H1 (cell line): ENCODE data around the gene PEPD. TPM values are rescaled to one million over a fixed set of nuclear protein-coding genes. Genes with fewer than 3 reads are reported as not detected.

Source experiments
- CTCF ChIA-PET: fragments of 300-600 bp; sonication (Branson Sonifier 250); formaldehyde crosslinking; loops from one replicate; lab custom pipeline; 2021; ENCODE audit not compliant: partially characterized antibody; lab: Charles Lee
- POLR2A ChIA-PET: fragments of 300-600 bp; sonication (Branson Sonifier 250); formaldehyde crosslinking; loops from one replicate; lab custom pipeline; 2021; ENCODE audit warnings: inconsistent platforms; ENCODE audit not compliant: partially characterized antibody; lab: Charles Lee
- DNase-seq, 2 experiments: peaks; one replicate each; pipeline versions ENCODE4 v3.0.0 to v3.0.0-alpha.2; 2010 to 2022; ENCODE audit warnings: low spot score in 2 of 2, low read depth in 1 of 2, mixed read lengths in 1 of 2
- FAIRE-seq: peaks from 2 replicates; lab custom pipeline; 2011; peaks lifted over from hg19 to GRCh38; lab: Jason Lieb, UNC
- H2AFZ ChIP-seq: 2 replicates; pipeline ENCODE4 v1.8.1; 2012; ENCODE audit warnings: low read length, inconsistent platforms
- H2AK5ac ChIP-seq: 2 replicates; pipeline ENCODE4 v1.6.1; 2013; ENCODE audit warnings: low read depth, low read length
- H2BK120ac ChIP-seq: replicated peaks from 2 replicates; pipeline ENCODE3; 2013; ENCODE audit warnings: low read depth, low read length, inconsistent platforms
- H2BK12ac ChIP-seq: 2 replicates; pipeline ENCODE4 v1.6.1; 2013; ENCODE audit warnings: low read depth, low read length
- H2BK15ac ChIP-seq: 2 replicates; pipeline ENCODE4 v1.6.1; 2013; ENCODE audit warnings: low read length
- H2BK20ac ChIP-seq: 2 replicates; pipeline ENCODE4 v1.6.1; 2013; ENCODE audit warnings: low read length
- H2BK5ac ChIP-seq: 2 replicates; pipeline ENCODE4 v1.6.1; 2013; ENCODE audit warnings: low read depth, low read length
- H3K14ac ChIP-seq: 2 replicates; pipeline ENCODE4 v1.6.1; 2013; ENCODE audit warnings: inconsistent platforms; ENCODE audit not compliant: insufficient read length
- H3K18ac ChIP-seq: 2 replicates; pipeline ENCODE4 v1.6.1; 2013; ENCODE audit warnings: low read length; ENCODE audit errors: extremely low read depth
- H3K23ac ChIP-seq: 2 replicates; pipeline ENCODE4 v1.6.1; 2013; ENCODE audit warnings: inconsistent platforms; ENCODE audit not compliant: insufficient read length
- H3K23me2 ChIP-seq: 2 replicates; pipeline ENCODE4 v1.6.1; 2013; ENCODE audit warnings: low read depth, low read length
- H3K27ac ChIP-seq: 2 replicates; pipeline ENCODE4 v1.6.1; 2011; ENCODE audit warnings: low read depth, low read length, inconsistent platforms
- H3K27me3 ChIP-seq, 4 experiments: replicated peaks in 1 of 4; 1 replicate in 1 of 4; 2 replicates in 3 of 4; pipeline versions ENCODE4 v1.6.1 to v1.8.1; 2011 to 2013; ENCODE audit warnings: low read length in 3 of 4, mild to moderate bottlenecking in 3 of 4, inconsistent platforms in 2 of 4, mixed read lengths in 2 of 4, moderate library complexity in 1 of 4; ENCODE audit not compliant: control insufficient read depth in 3 of 4, insufficient read depth in 3 of 4; ENCODE audit errors: extremely low read depth in 1 of 4
- H3K36me3 ChIP-seq, 4 experiments: 2 replicates each; pipeline versions ENCODE4 v1.6.1 to v1.8.1; 2011 to 2013; ENCODE audit warnings: mild to moderate bottlenecking in 4 of 4, low read length in 3 of 4, moderate library complexity in 2 of 4, control low read depth in 1 of 4, inconsistent platforms in 1 of 4; ENCODE audit not compliant: insufficient read depth in 4 of 4, control insufficient read depth in 2 of 4
- H3K4ac ChIP-seq: replicated peaks from 2 replicates; pipeline ENCODE3; 2013; ENCODE audit warnings: low read length, low read depth, mixed read lengths, inconsistent platforms; ENCODE audit not compliant: insufficient read length
- H3K4me1 ChIP-seq, 4 experiments: replicated peaks in 1 of 4; 1 replicate in 1 of 4; 2 replicates in 3 of 4; pipeline versions ENCODE4 v1.6.1 to v1.8.1; 2011 to 2013; ENCODE audit warnings: low read length in 3 of 4, inconsistent platforms in 2 of 4, mixed read lengths in 1 of 4; ENCODE audit not compliant: insufficient read depth in 4 of 4, control insufficient read depth in 3 of 4
- H3K4me2 ChIP-seq, 2 experiments: 2 replicates each; pipeline versions ENCODE4 v1.6.1 to v1.8.1; 2011 to 2013; ENCODE audit warnings: low read depth in 2 of 2, low read length in 2 of 2, control low read depth in 1 of 2, inconsistent platforms in 1 of 2, mild to moderate bottlenecking in 1 of 2; ENCODE audit not compliant: insufficient read depth in 1 of 2
- H3K4me3 ChIP-seq, 4 experiments: fragments of 200-600, 300-600 bp in 1 of 4; sonication (generic), shearing (Covaris generic), sonication (Bioruptor Twin) in 1 of 4; 2 replicates each; pipeline versions ENCODE4 v1.5.1 to v1.8.1; 2011 to 2016; ENCODE audit warnings: low read length in 4 of 4, low read depth in 3 of 4, control low read depth in 2 of 4, inconsistent platforms in 2 of 4, mild to moderate bottlenecking in 2 of 4, mixed read lengths in 1 of 4, moderate library complexity in 1 of 4; ENCODE audit not compliant: insufficient read depth in 2 of 4; ENCODE audit errors: extremely low read depth in 1 of 4
- H3K56ac ChIP-seq: replicated peaks from 2 replicates; pipeline ENCODE3; 2013; ENCODE audit warnings: low read depth, mild to moderate bottlenecking, mixed read lengths, low read length, inconsistent platforms; ENCODE audit not compliant: insufficient read length
- H3K79me1 ChIP-seq: 2 replicates; pipeline ENCODE4 v1.6.1; 2013; ENCODE audit warnings: low read depth, low read length, control low read depth
- H3K79me2 ChIP-seq, 2 experiments: 2 replicates each; pipeline versions ENCODE4 v1.6.1 to v1.8.1; 2012 to 2013; ENCODE audit warnings: low read length in 2 of 2, mild to moderate bottlenecking in 2 of 2, inconsistent platforms in 1 of 2; ENCODE audit not compliant: insufficient read depth in 2 of 2, control insufficient read depth in 1 of 2
- H3K9ac ChIP-seq, 4 experiments: replicated peaks in 1 of 4; 1 replicate in 1 of 4; 2 replicates in 3 of 4; pipeline versions ENCODE4 v1.6.1 to v1.8.1; 2011 to 2013; ENCODE audit warnings: low read depth in 3 of 4, low read length in 3 of 4, control low read depth in 2 of 4, mild to moderate bottlenecking in 2 of 4, moderate library complexity in 2 of 4, inconsistent platforms in 1 of 4; ENCODE audit errors: extremely low read depth in 1 of 4
- H3K9me3 ChIP-seq, 2 experiments: 2 replicates each; pipeline versions ENCODE4 v1.6.1 to v1.8.1; 2012 to 2013; ENCODE audit warnings: mild to moderate bottlenecking in 2 of 2, moderate library complexity in 2 of 2, control low read depth in 1 of 2, inconsistent platforms in 1 of 2, low read depth in 1 of 2, low read length in 1 of 2, mixed read lengths in 1 of 2; ENCODE audit not compliant: insufficient read depth in 2 of 2
- H4K20me1 ChIP-seq, 2 experiments: replicated peaks in 1 of 2; 2 replicates each; pipeline versions ENCODE3 to v1.8.1; 2011 to 2013; ENCODE audit warnings: inconsistent platforms in 2 of 2, low read length in 2 of 2, mild to moderate bottlenecking in 1 of 2; ENCODE audit not compliant: insufficient read depth in 2 of 2, control insufficient read depth in 1 of 2
- H4K5ac ChIP-seq: 2 replicates; pipeline ENCODE4 v1.6.1; 2013; ENCODE audit warnings: low read length, low read depth, mixed read lengths, inconsistent platforms; ENCODE audit not compliant: insufficient read length
- H4K8ac ChIP-seq: 2 replicates; pipeline ENCODE4 v1.8.0; 2013; ENCODE audit warnings: mild to moderate bottlenecking, moderate library complexity, low read length, inconsistent platforms; ENCODE audit not compliant: insufficient read depth; ENCODE audit errors: extremely low read depth
- H4K91ac ChIP-seq: replicated peaks from 2 replicates; pipeline ENCODE3; 2013; ENCODE audit warnings: low read length, mixed read lengths, inconsistent platforms; ENCODE audit not compliant: insufficient read length
- ASH2L ChIP-seq: fragments of 200-600, 300-600 bp; sonication (generic); IDR thresholded peaks from one replicate; pipeline ENCODE4 v1.7.1; 2017; ENCODE audit warnings: low read length
- EZH2 ChIP-seq: fragments of 200-600 bp; sonication (generic); IDR thresholded peaks from 2 replicates; pipeline ENCODE4 v1.7.1; 2012; ENCODE audit warnings: low read depth, mild to moderate bottlenecking, moderate library complexity, low read length, inconsistent platforms; ENCODE audit not compliant: severe bottlenecking
- HDAC2 ChIP-seq, 2 experiments: fragments of 300-600 bp in 1 of 2; sonication (generic) in 1 of 2; IDR thresholded peaks; 2 replicates each; pipeline ENCODE4 v1.6.1; 2011 to 2012; ENCODE audit warnings: low read depth in 2 of 2, low read length in 2 of 2, mild to moderate bottlenecking in 2 of 2, moderate library complexity in 2 of 2, borderline replicate concordance in 1 of 2, inconsistent platforms in 1 of 2
- KDM4A ChIP-seq: IDR thresholded peaks from one replicate; pipeline ENCODE4 v1.7.1; 2012; ENCODE audit warnings: low read depth, mild to moderate bottlenecking, moderate library complexity, low read length, inconsistent platforms; ENCODE audit not compliant: severe bottlenecking
- MAX ChIP-seq: IDR thresholded peaks from 2 replicates; pipeline ENCODE4 v1.6.1; 2012; ENCODE audit warnings: inconsistent platforms
- NANOG ChIP-seq: IDR thresholded peaks from 2 replicates; pipeline ENCODE4 v1.6.1; 2011; ENCODE audit warnings: low read length, low read depth, mild to moderate bottlenecking, inconsistent platforms; ENCODE audit not compliant: insufficient read depth, poor library complexity, severe bottlenecking
- POLR2AphosphoS5 ChIP-seq: IDR thresholded peaks from 2 replicates; pipeline ENCODE4 v1.6.1; 2011; ENCODE audit warnings: low read depth, low read length
- POU5F1 ChIP-seq: IDR thresholded peaks from 2 replicates; pipeline ENCODE4 v1.6.1; 2011; ENCODE audit warnings: low read depth, mild to moderate bottlenecking, low read length, moderate library complexity
- RFX5 ChIP-seq: IDR thresholded peaks from 2 replicates; pipeline ENCODE4 v1.6.1; 2011; ENCODE audit warnings: low read depth, low read length, improper control_type of control experiment, borderline replicate concordance
- WGBS, 2 experiments: shearing (Covaris generic) in 1 of 2; methylation state at CpG; one replicate each; pipeline versions ENCODE4 v1.1.6 to v1.1.7; 2013 to 2015; ENCODE audit warnings: low lambda C conversion rate in 2 of 2, mixed read lengths in 2 of 2, inconsistent platforms in 1 of 2, low coverage in 1 of 2, missing lambda C conversion rate in 1 of 2; ENCODE audit not compliant: insufficient replicate concordance in 2 of 2, insufficient coverage in 1 of 2, insufficient read length in 1 of 2; ENCODE audit errors: extremely low coverage in 1 of 2, missing lambda C conversion rate in 1 of 2; 5-methylcytosine and 5-hydroxymethylcytosine counted together
- polyA plus RNA-seq, 7 experiments: library from polyadenylated mRNA; depleted of rRNA in 3 of 7; stranded (reverse) in 5 of 7; unstranded in 2 of 7; fragments of >200 nt in 5 of 7; fragments of 200-250 nt in 2 of 7; gene quantifications; 1 replicate in 5 of 7; 2 replicates in 1 of 7; 4 replicates in 1 of 7; pipeline versions ENCODE4 v1.2.1 to v1.2.3, GENCODE V29; 2011 to 2013; ENCODE audit warnings: missing spikeins in 2 of 7, mixed read lengths in 2 of 7
- total RNA-seq: library from RNA; stranded (reverse); fragmentation: NEBNext Ultra II Directional; extraction: Animal tissue kit (Norgen Biotek cat#: 25700); gene quantifications from 2 replicates; pipeline ENCODE4 v1.2.1, GENCODE V29; 2021
- TF ChIP-seq, protein P1 (sequence below): IDR thresholded peaks from 2 replicates; pipeline ENCODE4 v1.6.1; 2012; ENCODE audit warnings: inconsistent platforms

Gene PEPD
- total and polyA plus RNA-seq, 2 of the 8 experiments (the other 6 are each of a cell fraction or from before 2014, with no cell fraction given), result 84.1 to 178 TPM

GRCh38 chr19:33444562-33445441 is 76.8 kb downstream of the PEPD start:
- CTCF ChIA-PET, result interaction anchor here (0.9 to 1.1 kb wide), 2 partner anchors 9 to 14 kb away, joined by 3 read pairs; no protein-coding TSS in a partner anchor
- H2AK5ac ChIP-seq, result no peak overlapping the region
- no peak overlapping the region for H3K14ac ChIP-seq
- H3K18ac ChIP-seq, result no peak overlapping the region
- H2BK15ac ChIP-seq, result no peak overlapping the region
- H2BK20ac ChIP-seq, result no peak overlapping the region
- no peaks in the 10 kb centered on the region for H3K79me1 ChIP-seq
- no peak overlapping the region for H3K9ac ChIP-seq
- POLR2A ChIA-PET, result interaction anchor here (0.7 kb wide), 1 partner anchor 24 kb away, joined by 3 read pairs; no protein-coding TSS in a partner anchor
- H3K23ac ChIP-seq, result no peak overlapping the region
- no peak overlapping the region for H4K8ac ChIP-seq
- H3K4me1 ChIP-seq, result no peaks in the 10 kb centered on the region
- no peak overlapping the region for H2AFZ ChIP-seq
- peaks cover 0 to 7% of the 10 kb centered on the region in 2 experiments for H4K20me1 ChIP-seq
- 86% methylated on average over 12 of the region's 12 CpGs; no CpG with 5 or more reads in 1 of the 2 experiments for WGBS, 2 experiments
- no peaks in the 10 kb centered on the region for H3K23me2 ChIP-seq
- no peak overlapping the region for H2BK12ac ChIP-seq
- H4K91ac ChIP-seq, result no peak overlapping the region
- no peaks in the 10 kb centered on the region for H3K79me2 ChIP-seq
- DNase-seq (no peak), FAIRE-seq (no peak)
- H3K4me3 ChIP-seq, result no peak overlapping the region
- no peaks in the 10 kb centered on the region for H3K9me3 ChIP-seq
- no peak overlapping the region for H2BK5ac ChIP-seq
- no peak overlapping the region for H3K4me2 ChIP-seq
- no peak overlapping the region for H3K27ac ChIP-seq
- H3K56ac ChIP-seq, result no peak overlapping the region
- H4K5ac ChIP-seq, result no peak overlapping the region
- no peaks in the 10 kb centered on the region for H3K27me3 ChIP-seq
- no peak overlapping the region for H3K4ac ChIP-seq
- no peak overlapping the region for H2BK120ac ChIP-seq
- 0 out of 8 replicates have a peak, but pooled peaks cover 0 to 2% (median 0%) of the 10 kb centered on the region in 4 experiments for H3K36me3 ChIP-seq
- TF ChIP-seq KDM4A (no peak), NANOG (no peak), POLR2AphosphoS5 (no peak), POU5F1 (no peak), HDAC2 (IDR thresholded peaks at IDR 0.05; ENCODE audit: borderline replicate concordance in 1 of 2, low read depth in 2 of 2, low read length in 2 of 2) (no peak), EZH2 (no peak), ASH2L (no peak), RFX5 (no peak), MAX (no peak)
- TF ChIP-seq, protein P1, sequence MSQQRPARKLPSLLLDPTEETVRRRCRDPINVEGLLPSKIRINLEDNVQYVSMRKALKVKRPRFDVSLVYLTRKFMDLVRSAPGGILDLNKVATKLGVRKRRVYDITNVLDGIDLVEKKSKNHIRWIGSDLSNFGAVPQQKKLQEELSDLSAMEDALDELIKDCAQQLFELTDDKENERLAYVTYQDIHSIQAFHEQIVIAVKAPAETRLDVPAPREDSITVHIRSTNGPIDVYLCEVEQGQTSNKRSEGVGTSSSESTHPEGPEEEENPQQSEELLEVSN, result no peak
